A549 (cell line): ENCODE results near the gene ASCL5.

Source experiments
- HOXA7 ChIP-seq: fragments of 250-450 bp; sonication (Bioruptor Pico); IDR thresholded peaks from 2 replicates; pipeline ENCODE4 v1.5.0; 2020; ENCODE audit warnings: mild to moderate bottlenecking, moderate library complexity
- POLR2A ChIP-seq: IDR thresholded peaks from 2 replicates; pipeline ENCODE4 v1.6.1; 2012; ENCODE audit warnings: mild to moderate bottlenecking, low read length
- POLR2AphosphoS2 ChIP-seq: conservative IDR thresholded peaks from 2 replicates; pipeline ENCODE4 v1.6.1; 2012; ENCODE audit warnings: low read length, improper control_type of control experiment, inconsistent platforms
- RAD21 ChIP-seq, 2 experiments: fragments of >200 bp in 1 of 2; sonication (Bioruptor Twin) in 1 of 2; formaldehyde crosslinking in 1 of 2; IDR thresholded peaks in 1 of 2; conservative IDR thresholded peaks in 1 of 2; 2 replicates in 1 of 2; 3 replicates in 1 of 2; pipeline ENCODE4 v1.6.1; 2012 to 2018; ENCODE audit warnings: inconsistent platforms in 1 of 2
- RFX5 ChIP-seq: fragments of 450-650 bp; IDR thresholded peaks from 2 replicates; pipeline ENCODE4 v1.7.1; 2014; ENCODE audit warnings: antibody characterized with exemption, mild to moderate bottlenecking, moderate library complexity
- ZFP36 ChIP-seq: fragments of 450-650 bp; IDR thresholded peaks from 2 replicates; pipeline ENCODE4 v1.6.1; 2014; ENCODE audit warnings: borderline replicate concordance; ENCODE audit not compliant: partially characterized antibody
- ZNF302 ChIP-seq: fragments of 250-450 bp; sonication (Bioruptor Pico); IDR thresholded peaks from 2 replicates; pipeline ENCODE4 v1.9.0; 2021; ENCODE audit warnings: inconsistent platforms, mild to moderate bottlenecking, moderate library complexity
- TF ChIP-seq, protein P1 (sequence below): fragments of >200 bp; sonication (Bioruptor Twin); formaldehyde crosslinking; IDR thresholded peaks from 3 replicates; pipeline ENCODE4 v1.5.1; 2016
- TF ChIP-seq, protein P2 (sequence below): fragments of 200-600 bp; sonication (generic); IDR thresholded peaks from 2 replicates; pipeline ENCODE4 v1.6.1; 2016; ENCODE audit warnings: antibody characterized with exemption, mild to moderate bottlenecking, moderate library complexity
- TF ChIP-seq, protein P3 (sequence below): IDR thresholded peaks from 2 replicates; pipeline ENCODE4 v1.6.1; 2012

DNA sequence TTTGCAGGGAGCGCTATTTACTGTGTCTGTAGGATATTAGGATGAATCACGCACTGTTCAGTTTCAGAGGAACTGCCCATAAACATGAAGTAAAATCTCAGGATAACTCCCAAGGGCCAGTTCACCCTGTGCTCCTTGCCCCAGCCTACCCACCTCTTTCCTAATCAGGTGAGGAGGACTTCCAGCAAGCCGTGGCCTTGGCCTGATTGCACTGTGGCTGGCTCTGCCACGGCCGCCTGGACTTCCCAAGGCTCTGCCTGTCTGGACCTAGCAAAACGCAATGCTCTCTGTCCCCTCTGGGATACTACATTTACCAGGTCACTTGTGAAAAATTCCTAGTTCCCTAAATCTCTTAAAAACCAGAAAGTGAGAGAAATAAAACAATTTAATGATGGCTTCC lies 7.4 kb upstream of the ASCL5 start:
- TF ChIP-seq, protein P1, sequence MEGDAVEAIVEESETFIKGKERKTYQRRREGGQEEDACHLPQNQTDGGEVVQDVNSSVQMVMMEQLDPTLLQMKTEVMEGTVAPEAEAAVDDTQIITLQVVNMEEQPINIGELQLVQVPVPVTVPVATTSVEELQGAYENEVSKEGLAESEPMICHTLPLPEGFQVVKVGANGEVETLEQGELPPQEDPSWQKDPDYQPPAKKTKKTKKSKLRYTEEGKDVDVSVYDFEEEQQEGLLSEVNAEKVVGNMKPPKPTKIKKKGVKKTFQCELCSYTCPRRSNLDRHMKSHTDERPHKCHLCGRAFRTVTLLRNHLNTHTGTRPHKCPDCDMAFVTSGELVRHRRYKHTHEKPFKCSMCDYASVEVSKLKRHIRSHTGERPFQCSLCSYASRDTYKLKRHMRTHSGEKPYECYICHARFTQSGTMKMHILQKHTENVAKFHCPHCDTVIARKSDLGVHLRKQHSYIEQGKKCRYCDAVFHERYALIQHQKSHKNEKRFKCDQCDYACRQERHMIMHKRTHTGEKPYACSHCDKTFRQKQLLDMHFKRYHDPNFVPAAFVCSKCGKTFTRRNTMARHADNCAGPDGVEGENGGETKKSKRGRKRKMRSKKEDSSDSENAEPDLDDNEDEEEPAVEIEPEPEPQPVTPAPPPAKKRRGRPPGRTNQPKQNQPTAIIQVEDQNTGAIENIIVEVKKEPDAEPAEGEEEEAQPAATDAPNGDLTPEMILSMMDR: no peak
- no peak for TF ChIP-seq POLR2A
- TF ChIP-seq, protein P2, sequence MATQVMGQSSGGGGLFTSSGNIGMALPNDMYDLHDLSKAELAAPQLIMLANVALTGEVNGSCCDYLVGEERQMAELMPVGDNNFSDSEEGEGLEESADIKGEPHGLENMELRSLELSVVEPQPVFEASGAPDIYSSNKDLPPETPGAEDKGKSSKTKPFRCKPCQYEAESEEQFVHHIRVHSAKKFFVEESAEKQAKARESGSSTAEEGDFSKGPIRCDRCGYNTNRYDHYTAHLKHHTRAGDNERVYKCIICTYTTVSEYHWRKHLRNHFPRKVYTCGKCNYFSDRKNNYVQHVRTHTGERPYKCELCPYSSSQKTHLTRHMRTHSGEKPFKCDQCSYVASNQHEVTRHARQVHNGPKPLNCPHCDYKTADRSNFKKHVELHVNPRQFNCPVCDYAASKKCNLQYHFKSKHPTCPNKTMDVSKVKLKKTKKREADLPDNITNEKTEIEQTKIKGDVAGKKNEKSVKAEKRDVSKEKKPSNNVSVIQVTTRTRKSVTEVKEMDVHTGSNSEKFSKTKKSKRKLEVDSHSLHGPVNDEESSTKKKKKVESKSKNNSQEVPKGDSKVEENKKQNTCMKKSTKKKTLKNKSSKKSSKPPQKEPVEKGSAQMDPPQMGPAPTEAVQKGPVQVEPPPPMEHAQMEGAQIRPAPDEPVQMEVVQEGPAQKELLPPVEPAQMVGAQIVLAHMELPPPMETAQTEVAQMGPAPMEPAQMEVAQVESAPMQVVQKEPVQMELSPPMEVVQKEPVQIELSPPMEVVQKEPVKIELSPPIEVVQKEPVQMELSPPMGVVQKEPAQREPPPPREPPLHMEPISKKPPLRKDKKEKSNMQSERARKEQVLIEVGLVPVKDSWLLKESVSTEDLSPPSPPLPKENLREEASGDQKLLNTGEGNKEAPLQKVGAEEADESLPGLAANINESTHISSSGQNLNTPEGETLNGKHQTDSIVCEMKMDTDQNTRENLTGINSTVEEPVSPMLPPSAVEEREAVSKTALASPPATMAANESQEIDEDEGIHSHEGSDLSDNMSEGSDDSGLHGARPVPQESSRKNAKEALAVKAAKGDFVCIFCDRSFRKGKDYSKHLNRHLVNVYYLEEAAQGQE: no peak
- no peak for TF ChIP-seq POLR2AphosphoS2
- no peak for TF ChIP-seq ZFP36
- TF ChIP-seq, protein P3, sequence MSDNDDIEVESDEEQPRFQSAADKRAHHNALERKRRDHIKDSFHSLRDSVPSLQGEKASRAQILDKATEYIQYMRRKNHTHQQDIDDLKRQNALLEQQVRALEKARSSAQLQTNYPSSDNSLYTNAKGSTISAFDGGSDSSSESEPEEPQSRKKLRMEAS: no peak
- no peak for TF ChIP-seq HOXA7 (CRISPR knock-in tag)
- TF ChIP-seq ZNF302 (CRISPR knock-in tag): no peak
- no peak for TF ChIP-seq RAD21 (conservative IDR thresholded peaks at IDR 0.05 in 1 of 2, IDR thresholded peaks at IDR 0.05 in 1 of 2)
- TF ChIP-seq RFX5: no peak
